HEK293 (cell line): ENCODE results near the gene NNT.

ENCODE experiments used
- CTCF ChIA-PET: fragments of 350-600 bp; formaldehyde crosslinking; extraction: SDS; loops from one replicate; lab custom pipeline; 2021; ENCODE audit warnings: antibody characterized with exemption; lab: Yijun Ruan, JAX
- POLR2A ChIA-PET: fragments of 300-600 bp; formaldehyde crosslinking; extraction: SDS; loops from one replicate; lab custom pipeline; 2020; ENCODE audit warnings: antibody characterized with exemption, inconsistent platforms; lab: Yijun Ruan, JAX
- H3K27ac ChIP-seq: fragments of 200-500 bp; sonication (Bioruptor generic); 2 replicates; pipeline ENCODE4 v1.5.1; 2014; ENCODE audit warnings: low read depth, low read length, control low read depth, inconsistent platforms; ENCODE audit errors: extremely low read depth
- H3K36me3 ChIP-seq, 2 experiments: fragments of 200-500 bp in 1 of 2; sonication (Bioruptor generic) in 1 of 2; 1 replicate in 1 of 2; 2 replicates in 1 of 2; pipeline ENCODE4 v1.5.1; 2014 to 2017; ENCODE audit warnings: inconsistent platforms in 2 of 2, low read length in 2 of 2; ENCODE audit not compliant: control insufficient read depth in 2 of 2, insufficient read depth in 1 of 2
- H3K4me1 ChIP-seq: fragments of 200-500 bp; sonication (Bioruptor generic); 2 replicates; pipeline ENCODE4 v1.5.1; 2014; ENCODE audit warnings: mild to moderate bottlenecking, low read length, inconsistent platforms; ENCODE audit not compliant: control insufficient read depth, insufficient read depth
- H3K4me3 ChIP-seq: 2 replicates; pipeline ENCODE4 v1.5.1; 2011; ENCODE audit warnings: low read depth, mild to moderate bottlenecking, control low read depth, low read length, moderate library complexity
- H3K9me3 ChIP-seq: fragments of 200-500 bp; sonication (Bioruptor generic); 2 replicates; pipeline ENCODE4 v1.5.1; 2014; ENCODE audit warnings: low read depth, low read length, inconsistent platforms; ENCODE audit not compliant: control insufficient read depth, insufficient read depth
- KLF9 ChIP-seq: fragments of 450-650 bp; formaldehyde crosslinking; IDR thresholded peaks from 2 replicates; pipeline ENCODE4 v1.5.1; 2016; ENCODE audit warnings: missing biosample characterization, missing genetic modification characterization, low read depth
- PRDM1 ChIP-seq: fragments of 450-650 bp; formaldehyde crosslinking; IDR thresholded peaks from 2 replicates; pipeline ENCODE4; 2016; ENCODE audit warnings: missing biosample characterization, missing genetic modification characterization
- REPIN1 ChIP-seq: fragments of 450-650 bp; formaldehyde crosslinking; IDR thresholded peaks from 2 replicates; pipeline ENCODE4 v1.5.1; 2017; ENCODE audit warnings: missing biosample characterization, missing genetic modification characterization, low read depth
- SALL2 ChIP-seq: fragments of 450-650 bp; formaldehyde crosslinking; IDR thresholded peaks from 2 replicates; pipeline ENCODE4 v1.5.0; 2017; ENCODE audit warnings: missing biosample characterization, mild to moderate bottlenecking, missing genetic modification characterization, borderline replicate concordance
- SCRT1 ChIP-seq: fragments of 450-650 bp; formaldehyde crosslinking; IDR thresholded peaks from 2 replicates; pipeline ENCODE4 v1.5.1; 2016; ENCODE audit warnings: missing biosample characterization, missing genetic modification characterization, borderline replicate concordance
- SCRT2 ChIP-seq: fragments of 450-650 bp; formaldehyde crosslinking; IDR thresholded peaks from 2 replicates; pipeline ENCODE4 v1.5.1; 2016; ENCODE audit warnings: missing biosample characterization, missing genetic modification characterization
- ZBTB21 ChIP-seq: fragments of 450-650 bp; formaldehyde crosslinking; IDR thresholded peaks from 2 replicates; pipeline ENCODE4 v1.5.1; 2017; ENCODE audit warnings: missing biosample characterization, missing genetic modification characterization
- ZEB2 ChIP-seq: fragments of 450-650 bp; formaldehyde crosslinking; IDR thresholded peaks from 2 replicates; pipeline ENCODE4 v1.5.1; 2016; ENCODE audit warnings: missing biosample characterization, missing genetic modification characterization
- ZFP3 ChIP-seq: fragments of 450-650 bp; formaldehyde crosslinking; IDR thresholded peaks from 2 replicates; pipeline ENCODE4 v1.5.1; 2016; ENCODE audit warnings: low read depth, missing biosample characterization, missing genetic modification characterization
- ZNF114 ChIP-seq: fragments of 450-650 bp; formaldehyde crosslinking; IDR thresholded peaks from 2 replicates; pipeline ENCODE4 v1.5.0; 2017; ENCODE audit warnings: missing biosample characterization, missing genetic modification characterization
- ZNF184 ChIP-seq: fragments of 450-650 bp; IDR thresholded peaks from 2 replicates; pipeline ENCODE4 v1.5.1; 2018; ENCODE audit warnings: missing biosample characterization, mild to moderate bottlenecking, missing genetic modification characterization
- ZNF19 ChIP-seq: fragments of 450-650 bp; formaldehyde crosslinking; IDR thresholded peaks from 2 replicates; pipeline ENCODE4; 2016; ENCODE audit warnings: missing biosample characterization, missing genetic modification characterization, low read depth
- ZNF585B ChIP-seq: fragments of 450-650 bp; formaldehyde crosslinking; IDR thresholded peaks from 2 replicates; pipeline ENCODE4 v1.5.1; 2016; ENCODE audit warnings: missing biosample characterization, missing genetic modification characterization
- ZNF701 ChIP-seq: fragments of 450-650 bp; formaldehyde crosslinking; IDR thresholded peaks from 2 replicates; pipeline ENCODE4 v1.5.1; 2016; ENCODE audit warnings: missing biosample characterization, missing genetic modification characterization
- ZNF776 ChIP-seq: fragments of 450-650 bp; formaldehyde crosslinking; IDR thresholded peaks from 2 replicates; pipeline ENCODE4 v1.5.0; 2017; ENCODE audit warnings: missing biosample characterization, missing genetic modification characterization, borderline replicate concordance
- TF ChIP-seq, protein P1 (sequence below): fragments of 450-650 bp; formaldehyde crosslinking; IDR thresholded peaks from 2 replicates; pipeline ENCODE4 v1.5.1; 2016; ENCODE audit warnings: missing biosample characterization, missing genetic modification characterization
- TF ChIP-seq, protein P2 (sequence below): fragments of 450-650 bp; formaldehyde crosslinking; IDR thresholded peaks from 2 replicates; pipeline ENCODE4 v1.5.1; 2016; ENCODE audit warnings: missing biosample characterization, missing genetic modification characterization
- TF ChIP-seq, protein P3 (sequence below): fragments of 450-650 bp; formaldehyde crosslinking; IDR thresholded peaks from 2 replicates; pipeline ENCODE4 v1.5.1; 2016; ENCODE audit warnings: missing biosample characterization, missing genetic modification characterization
- TF ChIP-seq, protein P4 (sequence below): fragments of 450-650 bp; formaldehyde crosslinking; IDR thresholded peaks from 2 replicates; pipeline ENCODE4 v1.5.1; 2017; ENCODE audit warnings: missing biosample characterization, mild to moderate bottlenecking, missing genetic modification characterization, moderate library complexity
- TF ChIP-seq, protein P5 (sequence below): fragments of 450-650 bp; formaldehyde crosslinking; IDR thresholded peaks from 2 replicates; pipeline ENCODE4 v1.5.1; 2017; ENCODE audit warnings: missing biosample characterization, missing genetic modification characterization
- TF ChIP-seq, protein P6 (sequence below): fragments of 450-650 bp; formaldehyde crosslinking; conservative IDR thresholded peaks from 2 replicates; pipeline ENCODE4 v1.5.1; 2016; ENCODE audit warnings: low read depth, missing biosample characterization, missing genetic modification characterization

The NNT gene

DNA sequence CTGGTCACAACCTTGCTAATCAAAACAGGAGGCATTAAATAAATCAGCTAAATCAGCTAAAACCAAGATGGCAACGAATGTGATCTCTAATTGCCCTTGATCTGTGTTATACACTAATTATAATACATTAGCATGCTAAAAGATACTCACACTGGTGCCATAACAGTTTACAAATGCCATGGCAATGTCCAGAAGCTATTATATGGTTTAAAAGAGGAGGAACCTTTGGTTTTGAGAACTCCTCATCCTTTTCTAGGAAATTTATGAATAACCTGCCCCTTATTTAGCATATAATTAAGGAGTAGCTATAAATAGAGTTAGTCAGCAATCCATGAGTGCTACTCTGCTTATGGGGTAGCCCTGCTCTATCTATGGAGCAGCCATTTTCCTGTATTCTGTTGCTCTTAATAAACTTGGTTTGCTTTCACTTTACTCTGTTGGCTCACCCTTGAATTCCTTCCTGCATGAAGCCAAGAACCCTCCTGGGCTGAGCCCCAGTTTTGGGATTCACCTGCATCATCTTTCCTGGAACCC lies 18.7 kb upstream of the NNT start (continued):
- TF ChIP-seq, protein P1, sequence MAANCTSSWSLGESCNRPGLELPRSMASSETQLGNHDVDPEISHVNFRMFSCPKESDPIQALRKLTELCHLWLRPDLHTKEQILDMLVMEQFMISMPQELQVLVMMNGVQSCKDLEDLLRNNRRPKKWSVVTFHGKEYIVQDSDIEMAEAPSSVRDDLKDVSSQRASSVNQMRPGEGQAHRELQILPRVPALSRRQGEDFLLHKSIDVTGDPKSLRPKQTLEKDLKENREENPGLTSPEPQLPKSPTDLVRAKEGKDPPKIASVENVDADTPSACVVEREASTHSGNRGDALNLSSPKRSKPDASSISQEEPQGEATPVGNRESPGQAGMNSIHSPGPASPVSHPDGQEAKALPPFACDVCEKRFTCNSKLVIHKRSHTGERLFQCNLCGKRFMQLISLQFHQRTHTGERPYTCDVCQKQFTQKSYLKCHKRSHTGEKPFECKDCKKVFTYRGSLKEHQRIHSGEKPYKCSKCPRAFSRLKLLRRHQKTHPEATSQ (tag by site-specific recombination), result no peak
- TF ChIP-seq ZNF114 (tag by site-specific recombination) (no peak), ZNF701 (tag by site-specific recombination) (no peak), ZNF585B (tag by site-specific recombination) (no peak), ZFP3 (tag by site-specific recombination) (no peak), ZEB2 (no peak), ZNF184 (tag by site-specific recombination) (no peak), SALL2 (no peak), REPIN1 (tag by site-specific recombination) (no peak), ZBTB21 (tag by site-specific recombination) (no peak)
- TF ChIP-seq, protein P2, sequence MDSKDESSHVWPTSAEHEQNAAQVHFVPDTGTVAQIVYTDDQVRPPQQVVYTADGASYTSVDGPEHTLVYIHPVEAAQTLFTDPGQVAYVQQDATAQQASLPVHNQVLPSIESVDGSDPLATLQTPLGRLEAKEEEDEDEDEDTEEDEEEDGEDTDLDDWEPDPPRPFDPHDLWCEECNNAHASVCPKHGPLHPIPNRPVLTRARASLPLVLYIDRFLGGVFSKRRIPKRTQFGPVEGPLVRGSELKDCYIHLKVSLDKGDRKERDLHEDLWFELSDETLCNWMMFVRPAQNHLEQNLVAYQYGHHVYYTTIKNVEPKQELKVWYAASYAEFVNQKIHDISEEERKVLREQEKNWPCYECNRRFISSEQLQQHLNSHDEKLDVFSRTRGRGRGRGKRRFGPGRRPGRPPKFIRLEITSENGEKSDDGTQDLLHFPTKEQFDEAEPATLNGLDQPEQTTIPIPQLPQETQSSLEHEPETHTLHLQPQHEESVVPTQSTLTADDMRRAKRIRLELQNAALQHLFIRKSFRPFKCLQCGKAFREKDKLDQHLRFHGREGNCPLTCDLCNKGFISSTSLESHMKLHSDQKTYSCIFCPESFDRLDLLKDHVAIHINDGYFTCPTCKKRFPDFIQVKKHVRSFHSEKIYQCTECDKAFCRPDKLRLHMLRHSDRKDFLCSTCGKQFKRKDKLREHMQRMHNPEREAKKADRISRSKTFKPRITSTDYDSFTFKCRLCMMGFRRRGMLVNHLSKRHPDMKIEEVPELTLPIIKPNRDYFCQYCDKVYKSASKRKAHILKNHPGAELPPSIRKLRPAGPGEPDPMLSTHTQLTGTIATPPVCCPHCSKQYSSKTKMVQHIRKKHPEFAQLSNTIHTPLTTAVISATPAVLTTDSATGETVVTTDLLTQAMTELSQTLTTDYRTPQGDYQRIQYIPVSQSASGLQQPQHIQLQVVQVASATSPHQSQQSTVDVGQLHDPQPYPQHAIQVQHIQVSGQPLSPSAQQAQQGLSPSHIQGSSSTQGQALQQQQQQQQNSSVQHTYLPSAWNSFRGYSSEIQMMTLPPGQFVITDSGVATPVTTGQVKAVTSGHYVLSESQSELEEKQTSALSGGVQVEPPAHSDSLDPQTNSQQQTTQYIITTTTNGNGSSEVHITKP, result no peak
- TF ChIP-seq, all 188 proteins: peak for 0

DNA sequence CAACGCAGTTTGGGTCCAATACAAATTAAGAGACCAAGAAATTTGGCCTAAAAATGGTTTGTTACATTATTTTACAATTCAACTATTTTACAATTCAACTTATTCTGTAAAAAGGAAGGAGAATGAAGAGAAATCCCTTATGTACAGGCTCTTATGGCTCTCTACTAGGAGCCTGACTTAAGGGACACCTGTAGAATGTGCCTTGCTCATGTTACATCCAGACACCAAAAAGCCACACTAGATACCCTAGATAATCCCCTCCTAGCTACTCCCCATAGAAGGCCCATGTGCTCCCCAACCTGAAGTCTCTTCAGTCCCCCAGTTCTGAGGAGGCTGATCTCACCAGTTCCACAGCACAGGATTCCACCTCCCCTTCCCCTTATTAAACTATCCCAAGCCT lies 14.1 kb upstream of the NNT start:
- Histone ChIP-seq H3K27ac (no peak overlapping the region), H3K36me3 (peaks cover 0 to 4% of the 10 kb centered on the region in 2 experiments; a peak in 1 of 3 replicates), H3K4me3 (no peak overlapping the region), H3K9me3 (no peaks in the 10 kb centered on the region), H3K4me1 (no peaks in the 10 kb centered on the region)
- CTCF ChIA-PET, result interaction anchor here (0.7 kb wide), 1 partner anchor 9 kb away, joined by 3 read pairs; no protein-coding TSS in a partner anchor
- POLR2A ChIA-PET, result interaction anchor here (0.9 kb wide), 1 partner anchor 105 kb away, joined by 3 read pairs; the partner anchor contains the start of gene TMEM267
- TF ChIP-seq ZNF19 (tag by site-specific recombination) (no peak), SCRT1 (tag by site-specific recombination) (peak; percentile 84), SCRT2 (tag by site-specific recombination) (peak; percentile 87)
- TF ChIP-seq, protein P3, sequence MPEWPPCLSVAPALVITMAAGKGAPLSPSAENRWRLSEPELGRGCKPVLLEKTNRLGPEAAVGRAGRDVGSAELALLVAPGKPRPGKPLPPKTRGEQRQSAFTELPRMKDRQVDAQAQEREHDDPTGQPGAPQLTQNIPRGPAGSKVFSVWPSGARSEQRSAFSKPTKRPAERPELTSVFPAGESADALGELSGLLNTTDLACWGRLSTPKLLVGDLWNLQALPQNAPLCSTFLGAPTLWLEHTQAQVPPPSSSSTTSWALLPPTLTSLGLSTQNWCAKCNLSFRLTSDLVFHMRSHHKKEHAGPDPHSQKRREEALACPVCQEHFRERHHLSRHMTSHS (tag by site-specific recombination), result no peak

DNA sequence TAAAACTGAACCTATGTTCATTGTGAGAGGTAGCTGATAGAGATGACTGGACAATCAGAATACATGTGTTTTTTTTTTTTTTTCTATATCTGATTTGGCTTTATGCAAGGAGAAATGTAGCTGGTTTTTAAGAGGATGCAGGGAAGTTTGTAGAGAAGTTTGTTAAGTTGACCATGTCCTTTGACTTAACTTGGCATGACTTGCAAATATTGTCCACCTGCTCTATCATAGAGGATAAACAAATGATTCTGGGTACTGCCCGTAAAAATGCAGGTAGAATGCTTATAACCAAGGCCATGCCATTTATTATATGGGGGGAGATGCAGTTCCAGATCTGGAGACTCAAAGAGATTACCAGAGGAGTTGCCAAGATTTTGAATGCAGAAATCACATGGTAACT lies 13.7 kb upstream of the NNT start:
- ChIA-PET POLR2A (interaction anchor here (0.9 kb wide), 1 partner anchor 105 kb away, joined by 3 read pairs; the partner anchor contains the start of gene TMEM267), CTCF (interaction anchor here (0.6 to 0.8 kb wide), 2 partner anchors 92 to 306 kb away, joined by 3 to 4 read pairs; no protein-coding TSS in a partner anchor)
- H3K4me3 ChIP-seq, result no peak overlapping the region
- no peak overlapping the region for H3K27ac ChIP-seq
- no peaks in the 10 kb centered on the region for H3K9me3 ChIP-seq
- peaks cover 0 to 4% of the 10 kb centered on the region in 2 experiments; a peak in 1 of 3 replicates for H3K36me3 ChIP-seq
- no peaks in the 10 kb centered on the region for H3K4me1 ChIP-seq
- TF ChIP-seq, protein P4, sequence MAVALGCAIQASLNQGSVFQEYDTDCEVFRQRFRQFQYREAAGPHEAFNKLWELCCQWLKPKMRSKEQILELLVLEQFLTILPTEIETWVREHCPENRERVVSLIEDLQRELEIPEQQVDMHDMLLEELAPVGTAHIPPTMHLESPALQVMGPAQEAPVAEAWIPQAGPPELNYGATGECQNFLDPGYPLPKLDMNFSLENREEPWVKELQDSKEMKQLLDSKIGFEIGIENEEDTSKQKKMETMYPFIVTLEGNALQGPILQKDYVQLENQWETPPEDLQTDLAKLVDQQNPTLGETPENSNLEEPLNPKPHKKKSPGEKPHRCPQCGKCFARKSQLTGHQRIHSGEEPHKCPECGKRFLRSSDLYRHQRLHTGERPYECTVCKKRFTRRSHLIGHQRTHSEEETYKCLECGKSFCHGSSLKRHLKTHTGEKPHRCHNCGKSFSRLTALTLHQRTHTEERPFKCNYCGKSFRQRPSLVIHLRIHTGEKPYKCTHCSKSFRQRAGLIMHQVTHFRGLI (tag by site-specific recombination), result no peak
- TF ChIP-seq KLF9 (tag by site-specific recombination), result no peak
- TF ChIP-seq, protein P5, sequence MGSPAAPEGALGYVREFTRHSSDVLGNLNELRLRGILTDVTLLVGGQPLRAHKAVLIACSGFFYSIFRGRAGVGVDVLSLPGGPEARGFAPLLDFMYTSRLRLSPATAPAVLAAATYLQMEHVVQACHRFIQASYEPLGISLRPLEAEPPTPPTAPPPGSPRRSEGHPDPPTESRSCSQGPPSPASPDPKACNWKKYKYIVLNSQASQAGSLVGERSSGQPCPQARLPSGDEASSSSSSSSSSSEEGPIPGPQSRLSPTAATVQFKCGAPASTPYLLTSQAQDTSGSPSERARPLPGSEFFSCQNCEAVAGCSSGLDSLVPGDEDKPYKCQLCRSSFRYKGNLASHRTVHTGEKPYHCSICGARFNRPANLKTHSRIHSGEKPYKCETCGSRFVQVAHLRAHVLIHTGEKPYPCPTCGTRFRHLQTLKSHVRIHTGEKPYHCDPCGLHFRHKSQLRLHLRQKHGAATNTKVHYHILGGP (tag by site-specific recombination), result no peak
- no peak for TF ChIP-seq PRDM1 (tag by site-specific recombination)
- TF ChIP-seq, protein P6, sequence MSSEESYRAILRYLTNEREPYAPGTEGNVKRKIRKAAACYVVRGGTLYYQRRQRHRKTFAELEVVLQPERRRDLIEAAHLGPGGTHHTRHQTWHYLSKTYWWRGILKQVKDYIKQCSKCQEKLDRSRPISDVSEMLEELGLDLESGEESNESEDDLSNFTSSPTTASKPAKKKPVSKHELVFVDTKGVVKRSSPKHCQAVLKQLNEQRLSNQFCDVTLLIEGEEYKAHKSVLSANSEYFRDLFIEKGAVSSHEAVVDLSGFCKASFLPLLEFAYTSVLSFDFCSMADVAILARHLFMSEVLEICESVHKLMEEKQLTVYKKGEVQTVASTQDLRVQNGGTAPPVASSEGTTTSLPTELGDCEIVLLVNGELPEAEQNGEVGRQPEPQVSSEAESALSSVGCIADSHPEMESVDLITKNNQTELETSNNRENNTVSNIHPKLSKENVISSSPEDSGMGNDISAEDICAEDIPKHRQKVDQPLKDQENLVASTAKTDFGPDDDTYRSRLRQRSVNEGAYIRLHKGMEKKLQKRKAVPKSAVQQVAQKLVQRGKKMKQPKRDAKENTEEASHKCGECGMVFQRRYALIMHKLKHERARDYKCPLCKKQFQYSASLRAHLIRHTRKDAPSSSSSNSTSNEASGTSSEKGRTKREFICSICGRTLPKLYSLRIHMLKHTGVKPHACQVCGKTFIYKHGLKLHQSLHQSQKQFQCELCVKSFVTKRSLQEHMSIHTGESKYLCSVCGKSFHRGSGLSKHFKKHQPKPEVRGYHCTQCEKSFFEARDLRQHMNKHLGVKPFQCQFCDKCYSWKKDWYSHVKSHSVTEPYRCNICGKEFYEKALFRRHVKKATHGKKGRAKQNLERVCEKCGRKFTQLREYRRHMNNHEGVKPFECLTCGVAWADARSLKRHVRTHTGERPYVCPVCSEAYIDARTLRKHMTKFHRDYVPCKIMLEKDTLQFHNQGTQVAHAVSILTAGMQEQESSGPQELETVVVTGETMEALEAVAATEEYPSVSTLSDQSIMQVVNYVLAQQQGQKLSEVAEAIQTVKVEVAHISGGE (tag by site-specific recombination), result no peak
- TF ChIP-seq ZNF776 (tag by site-specific recombination), result no peak
